ENCODE data around the gene ATP6V0C. TPM values are rescaled to one million over a fixed set of nuclear protein-coding genes. Genes with fewer than 3 reads are reported as not detected.

Gene ATP6V0C
- 112 and 120 TPM in 2 replicates for polyA plus RNA-seq

GRCh38 chr16:2513405-2514332, at the start of gene ATP6V0C:
ATP6V0C (plus strand) TSS chr16:2513952; CDS start chr16:2514104, 152 bp downstream.

GRCh38 chr16:2471016-2471652, 42.6 kb upstream of the ATP6V0C start, which contains the start of gene NTN3:
NTN3 (plus strand) TSS chr16:2471297; CDS start chr16:2471702, 405 bp downstream.

GRCh38 chr16:2474877-2475412, 38.8 kb upstream of the ATP6V0C start, which contains the start of gene TBC1D24:
TBC1D24 (plus strand) TSS chr16:2475127; CDS start chr16:2496149, 21,022 bp downstream.

DNA sequence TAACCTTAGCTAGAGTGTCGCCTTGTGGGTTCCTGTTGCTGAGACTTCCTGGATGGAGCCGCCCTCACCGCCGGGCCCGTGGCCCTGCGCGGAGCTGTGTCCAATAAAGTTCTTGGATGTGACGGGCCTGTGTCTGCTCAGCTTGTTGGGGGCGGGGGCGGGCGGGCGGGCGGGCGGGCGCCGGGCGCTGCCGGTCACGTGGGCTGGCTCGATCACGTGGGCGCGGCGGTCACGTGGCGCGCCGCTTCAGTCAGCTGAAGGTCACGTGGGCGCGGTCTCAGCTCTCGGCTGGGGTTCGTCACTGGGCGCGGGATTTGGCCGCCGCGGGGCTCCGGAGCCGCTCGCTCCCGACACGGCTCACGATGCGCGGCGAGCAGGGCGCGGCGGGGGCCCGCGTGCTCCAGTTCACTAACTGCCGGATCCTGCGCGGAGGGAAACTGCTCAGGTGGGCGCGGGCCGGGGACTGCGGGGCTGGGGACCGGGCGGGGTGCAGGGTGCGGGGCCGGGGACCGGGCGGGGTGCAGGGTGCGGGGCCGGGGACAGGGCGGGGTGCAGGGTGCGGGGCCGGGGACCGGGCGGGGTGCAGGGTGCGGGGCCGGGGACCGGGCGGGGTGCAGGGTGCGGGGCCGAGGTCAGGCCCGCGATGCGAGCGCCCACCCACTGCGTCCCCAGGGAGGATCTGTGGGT, 6.5 kb downstream of the ATP6V0C start, which contains the start of gene AMDHD2:
TSS of gene AMDHD2 (plus strand) at position 275 of the 687 bp plus-strand sequence. CDS start at position 363, 88 bp downstream.

GRCh38 chr16:2531371-2531695, 17.6 kb downstream of the ATP6V0C start, which contains the start of gene CEMP1:
CEMP1 (minus strand) TSS chr16:2531408; CDS start chr16:2531073, 335 bp downstream.

DNA sequence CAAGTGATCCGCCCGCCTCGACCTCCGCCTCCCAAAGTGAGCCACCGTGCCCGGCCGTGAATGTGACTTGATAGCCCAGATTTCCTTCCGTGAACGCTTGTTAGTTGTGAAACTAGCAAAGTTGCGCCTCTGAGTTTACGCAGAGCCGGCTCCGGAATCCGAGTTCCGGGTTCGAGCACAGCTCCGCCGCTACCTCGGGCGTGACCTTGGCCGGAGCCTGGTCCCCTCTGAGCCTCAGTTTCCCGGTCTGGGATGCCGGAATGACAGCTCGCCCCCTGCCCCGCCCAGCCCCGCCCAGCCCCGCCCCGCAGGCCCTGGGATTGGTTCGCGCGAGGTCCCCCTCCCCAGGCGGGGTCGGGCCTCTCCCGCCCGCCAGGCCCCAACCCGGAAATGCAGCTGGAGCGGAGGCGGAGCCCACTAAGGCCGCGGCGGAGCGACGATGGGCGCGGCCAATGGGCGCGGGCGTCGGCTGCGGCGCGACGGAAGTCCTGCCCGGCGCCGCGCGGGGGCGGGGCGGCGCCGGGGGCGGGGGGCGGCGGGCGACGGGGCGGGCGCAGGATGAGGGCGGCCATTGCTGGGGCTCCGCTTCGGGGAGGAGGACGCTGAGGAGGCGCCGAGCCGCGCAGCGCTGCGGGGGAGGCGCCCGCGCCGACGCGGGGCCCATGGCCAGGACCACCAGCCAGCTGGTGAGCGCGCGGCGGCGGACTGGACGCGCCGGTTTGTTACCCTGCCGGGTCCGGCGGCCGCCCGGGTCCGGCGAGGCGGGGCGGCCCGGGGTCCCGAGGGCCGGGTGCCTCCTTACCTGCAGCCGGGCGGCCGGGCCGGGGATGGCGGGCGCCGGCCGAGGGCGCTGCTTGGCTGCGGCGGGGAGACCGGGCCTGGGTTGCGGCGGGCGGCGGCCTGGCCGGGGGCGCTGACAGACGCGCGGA, 24.0 kb downstream of the ATP6V0C start, which contains the start of gene PDPK1:
TSS of gene PDPK1 (plus strand) at position 571 of the 929 bp plus-strand sequence. CDS start at position 663, 92 bp downstream.

Other genes starting within 250 kb of the ATP6V0C start
- gene RNPS1, start 245.8 kb upstream of the ATP6V0C start, polyA plus RNA-seq, result 41.4 and 45.7 TPM in 2 replicates
- gene ABCA3, start 173.2 kb upstream of the ATP6V0C start, polyA plus RNA-seq, result 6.3 and 9.1 TPM in 2 replicates
- gene CCNF, start 84.5 kb upstream of the ATP6V0C start, polyA plus RNA-seq, result 1.3 and 1.5 TPM in 2 replicates
- 0.21 and 0.22 TPM in 2 replicates for gene TEDC2, start 53.8 kb upstream of the ATP6V0C start, polyA plus RNA-seq
- gene NTN3, start 42.7 kb upstream of the ATP6V0C start, polyA plus RNA-seq, result not detected in 2 replicates
- gene TBC1D24, start 38.8 kb upstream of the ATP6V0C start, polyA plus RNA-seq, result 6.8 and 10.3 TPM in 2 replicates
- gene AMDHD2, start 6.4 kb downstream of the ATP6V0C start, polyA plus RNA-seq, result 0.77 and 2.2 TPM in 2 replicates
- gene CEMP1, start 17.5 kb downstream of the ATP6V0C start, polyA plus RNA-seq, result 1.0 TPM in 1 of 2 replicates, not detected in the other
- gene PDPK1, start 24.1 kb downstream of the ATP6V0C start, polyA plus RNA-seq, result 12.5 and 15.5 TPM in 2 replicates
- gene KCTD5, start 168.6 kb downstream of the ATP6V0C start, polyA plus RNA-seq, result 2.2 and 3.6 TPM in 2 replicates
- gene PRSS27, start 206.3 kb downstream of the ATP6V0C start, polyA plus RNA-seq, result 0.10 TPM in 1 of 2 replicates, not detected in the other
- 36.8 and 60.4 TPM in 2 replicates for gene SRRM2, start 238.7 kb downstream of the ATP6V0C start, polyA plus RNA-seq